ENCODE data around the gene PPP1R26.

Gene PPP1R26

DNA sequence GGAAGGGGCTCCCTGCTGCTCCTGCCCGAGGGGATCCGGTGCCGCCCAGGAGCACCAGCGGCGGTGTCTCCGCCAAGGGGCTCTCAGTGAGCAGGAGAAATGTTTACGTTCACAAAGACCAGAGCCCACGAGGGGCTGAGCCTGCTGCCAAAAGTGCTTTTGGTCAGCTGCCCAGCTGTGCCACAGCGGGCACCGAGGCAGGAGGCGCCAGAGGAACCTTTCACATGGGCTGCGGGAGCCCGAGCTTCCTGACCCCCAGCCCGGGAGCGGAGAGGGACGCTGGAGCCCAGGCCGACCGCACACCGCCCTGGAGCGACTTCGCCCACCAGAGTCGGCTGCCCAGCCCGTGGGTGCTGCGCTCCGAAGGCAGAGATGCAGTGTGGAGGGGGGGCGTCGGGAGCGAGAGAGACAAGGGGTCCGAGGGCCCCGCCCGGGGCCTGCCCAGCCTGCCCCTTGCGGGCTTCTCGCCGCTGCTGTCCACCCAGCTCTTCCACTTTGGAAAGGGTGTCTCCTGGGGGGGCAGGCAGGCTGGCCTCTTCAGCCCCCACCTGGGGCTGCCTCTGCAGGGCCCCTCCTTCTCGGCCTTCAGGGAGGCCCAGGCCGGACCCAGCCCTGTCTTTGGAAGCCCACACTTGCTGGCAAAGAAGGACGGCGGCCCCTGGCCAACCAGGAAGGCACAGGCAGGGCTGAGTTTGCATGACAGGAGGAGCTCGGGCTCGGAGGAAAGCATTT is 7.9 kb downstream of the PPP1R26 start:
- TF ChIP-seq, protein P1, sequence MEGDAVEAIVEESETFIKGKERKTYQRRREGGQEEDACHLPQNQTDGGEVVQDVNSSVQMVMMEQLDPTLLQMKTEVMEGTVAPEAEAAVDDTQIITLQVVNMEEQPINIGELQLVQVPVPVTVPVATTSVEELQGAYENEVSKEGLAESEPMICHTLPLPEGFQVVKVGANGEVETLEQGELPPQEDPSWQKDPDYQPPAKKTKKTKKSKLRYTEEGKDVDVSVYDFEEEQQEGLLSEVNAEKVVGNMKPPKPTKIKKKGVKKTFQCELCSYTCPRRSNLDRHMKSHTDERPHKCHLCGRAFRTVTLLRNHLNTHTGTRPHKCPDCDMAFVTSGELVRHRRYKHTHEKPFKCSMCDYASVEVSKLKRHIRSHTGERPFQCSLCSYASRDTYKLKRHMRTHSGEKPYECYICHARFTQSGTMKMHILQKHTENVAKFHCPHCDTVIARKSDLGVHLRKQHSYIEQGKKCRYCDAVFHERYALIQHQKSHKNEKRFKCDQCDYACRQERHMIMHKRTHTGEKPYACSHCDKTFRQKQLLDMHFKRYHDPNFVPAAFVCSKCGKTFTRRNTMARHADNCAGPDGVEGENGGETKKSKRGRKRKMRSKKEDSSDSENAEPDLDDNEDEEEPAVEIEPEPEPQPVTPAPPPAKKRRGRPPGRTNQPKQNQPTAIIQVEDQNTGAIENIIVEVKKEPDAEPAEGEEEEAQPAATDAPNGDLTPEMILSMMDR (conservative IDR thresholded peaks at IDR 0.05) = no peak
- no peak overlapping the region for H3K27ac ChIP-seq

- no peak overlapping the region for H3K27ac ChIP-seq
- TF ChIP-seq, protein P1 (conservative IDR thresholded peaks at IDR 0.05) = no peak
Measured at GRCh38 chr9:135488013-135488330, 8.4 kb downstream of the PPP1R26 start.

GRCh38 chr9:135488527-135488926 is 8.9 kb downstream of the PPP1R26 start:
- TF ChIP-seq, protein P1 (conservative IDR thresholded peaks at IDR 0.05) = no peak
- no peak overlapping the region for H3K27ac ChIP-seq

- TF ChIP-seq, protein P1 (conservative IDR thresholded peaks at IDR 0.05) = no peak
- H3K27ac ChIP-seq = no peak overlapping the region
Measured at GRCh38 chr9:135489188-135489906, 9.8 kb downstream of the PPP1R26 start.

DNA sequence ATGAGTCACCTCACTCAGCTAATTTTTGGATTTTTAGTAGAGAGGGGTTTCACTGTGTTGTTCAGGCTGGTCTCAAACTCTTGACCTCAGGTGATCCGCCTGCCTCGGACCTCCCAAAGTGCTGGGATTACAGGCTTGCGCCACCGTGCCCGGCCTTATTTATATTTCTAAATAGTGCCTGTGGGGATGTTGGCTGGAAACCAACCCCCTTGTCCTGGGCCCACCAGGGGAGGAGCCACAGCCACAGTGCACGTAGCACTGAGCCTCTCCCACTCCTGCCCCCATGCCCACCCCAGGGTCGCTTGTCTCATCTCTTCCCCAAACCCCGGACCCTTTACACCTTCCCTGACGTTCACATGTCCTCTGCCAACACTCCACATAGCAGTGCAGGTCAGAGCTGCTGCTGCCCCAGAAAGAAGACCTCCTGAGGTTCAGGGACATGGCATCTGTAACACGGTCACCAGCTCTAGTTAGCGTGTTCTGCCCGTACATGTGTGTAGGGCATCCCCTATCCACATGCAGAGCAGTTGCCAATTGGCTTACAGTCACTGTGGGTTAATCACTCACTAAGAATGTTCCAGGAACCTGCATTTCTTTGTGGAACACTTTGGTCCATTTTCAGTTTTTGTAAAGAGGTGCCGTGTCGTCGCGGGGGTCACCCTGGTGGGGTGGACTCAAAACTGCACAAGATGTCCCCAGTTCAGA is 10.7 kb downstream of the PPP1R26 start:
- no peak overlapping the region for H3K27ac ChIP-seq
- TF ChIP-seq, protein P1 (conservative IDR thresholded peaks at IDR 0.05) = no peak

DNA sequence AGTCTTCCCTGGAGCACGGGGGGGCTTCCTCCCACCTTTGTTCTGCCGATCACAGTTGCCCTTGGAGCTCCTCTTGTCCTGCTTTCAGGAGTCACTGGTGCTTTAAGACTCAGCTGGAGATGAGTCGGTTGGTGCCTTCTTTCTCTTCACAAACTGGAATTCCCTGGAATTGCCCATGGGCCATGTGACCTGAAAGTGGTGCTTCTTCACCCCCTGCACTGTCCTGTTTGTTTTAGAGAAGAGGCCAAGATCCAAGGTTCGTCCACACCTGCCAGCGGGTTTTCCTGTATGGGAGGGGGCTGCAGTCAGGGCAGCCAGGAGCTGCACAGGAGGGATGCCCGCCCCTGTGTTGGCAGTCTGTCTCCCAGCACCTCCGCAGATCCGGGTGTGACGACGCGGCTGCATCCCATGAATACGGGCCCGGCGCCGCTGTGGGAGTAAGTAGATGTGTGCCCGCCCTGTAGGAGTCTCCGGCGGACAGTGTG is 11.4 kb downstream of the PPP1R26 start:
- TF ChIP-seq, protein P1 (conservative IDR thresholded peaks at IDR 0.05) = no peak
- no peak overlapping the region for H3K27ac ChIP-seq

DNA sequence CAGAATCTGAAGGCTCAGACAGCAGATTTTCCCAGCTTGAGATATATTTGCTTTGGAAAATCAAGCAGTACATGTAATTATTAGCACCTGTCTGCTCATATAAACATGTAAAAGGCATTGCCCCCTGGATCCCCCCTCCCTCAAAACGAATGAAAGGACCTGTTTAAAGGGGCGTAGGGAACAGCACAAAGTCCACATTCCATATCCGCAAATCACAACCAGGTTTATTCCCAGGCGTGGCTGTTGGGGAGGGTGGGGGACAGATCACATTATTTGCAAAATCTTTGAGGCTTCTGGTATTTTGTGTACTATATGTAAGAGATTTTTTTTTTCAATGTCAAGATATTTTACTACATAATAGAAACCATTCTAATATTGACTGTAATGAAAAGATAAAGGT is 12.2 kb downstream of the PPP1R26 start:
- no peak overlapping the region for H3K27ac ChIP-seq
- TF ChIP-seq, protein P1 (conservative IDR thresholded peaks at IDR 0.05) = no peak
